ENCODE measurements around the gene ZC3H18. TPM values are rescaled to one million over a fixed set of nuclear protein-coding genes. Genes with fewer than 3 reads are reported as not detected.

Gene ZC3H18
- total RNA-seq, 1 experiment from 2014 or later: 61.8 TPM

- H3K36me3 Mint-ChIP-seq: peaks cover 38% of the 10 kb centered on the region
- peaks cover 14% of the 10 kb centered on the region for H3K4me1 Mint-ChIP-seq
- H3K4me3 Mint-ChIP-seq: no peak overlapping the region
- CTCF ChIA-PET: interaction anchor here (0.5 to 2.8 kb wide), 3 partner anchors 13 to 141 kb away, joined by 4 to 11 read pairs (median 5); no protein-coding TSS in a partner anchor
- H3K27ac Mint-ChIP-seq: no peak overlapping the region
- no peaks in the 10 kb centered on the region for H3K9me3 Mint-ChIP-seq
- POLR2A ChIA-PET: no interaction called here
- TF ChIP-seq SP1 (CRISPR knock-in tag; conservative IDR thresholded peaks at IDR 0.05) (no peak), FOXK1 (CRISPR knock-in tag; IDR thresholded peaks at IDR 0.05) (no peak), USF1 (CRISPR knock-in tag; IDR thresholded peaks at IDR 0.05) (no peak), TEAD1 (CRISPR knock-in tag; IDR thresholded peaks at IDR 0.05) (no peak), JAZF1 (CRISPR knock-in tag; IDR thresholded peaks at IDR 0.05) (no peak), AR (CRISPR knock-in tag; IDR thresholded peaks at IDR 0.05) (no peak), MAX (CRISPR knock-in tag; IDR thresholded peaks at IDR 0.05) (no peak), ZNF416 (CRISPR knock-in tag; IDR thresholded peaks at IDR 0.05) (no peak), ZNF281 (CRISPR knock-in tag; IDR thresholded peaks at IDR 0.05) (no peak), ZBTB43 (CRISPR knock-in tag; IDR thresholded peaks at IDR 0.05) (no peak), ZNF671 (CRISPR knock-in tag; IDR thresholded peaks at IDR 0.05) (no peak), ZNF232 (CRISPR knock-in tag; IDR thresholded peaks at IDR 0.05) (no peak), ZNF219 (CRISPR knock-in tag; IDR thresholded peaks at IDR 0.05; ENCODE audit: borderline replicate concordance) (no peak), FOXP1 (CRISPR knock-in tag; IDR thresholded peaks at IDR 0.05; ENCODE audit: borderline replicate concordance) (no peak), CTCF (IDR thresholded peaks at IDR 0.05) (no peak), IRF2 (CRISPR knock-in tag; IDR thresholded peaks at IDR 0.05; ENCODE audit: borderline replicate concordance, low read depth) (no peak), CBFB (CRISPR knock-in tag; IDR thresholded peaks at IDR 0.05; ENCODE audit: low read depth) (no peak)
- ATAC-seq: no peak
- H3K27me3 Mint-ChIP-seq (ENCODE audit: low read depth): no peaks in the 10 kb centered on the region
- DNase-seq (ENCODE audit: low spot score): no peak
Measured at GRCh38 chr16:88595921-88596320, 25.7 kb downstream of the ZC3H18 start.

- Mint-ChIP-seq H3K27ac (no peak overlapping the region), H3K4me1 (peaks cover 16% of the 10 kb centered on the region), H3K9me3 (no peaks in the 10 kb centered on the region), H3K36me3 (peaks cover 40% of the 10 kb centered on the region), H3K27me3 (ENCODE audit: low read depth) (no peaks in the 10 kb centered on the region), H3K4me3 (no peak overlapping the region)
- ChIA-PET CTCF (interaction anchor here (0.5 to 1.4 kb wide), 2 partner anchors 37 to 141 kb away, joined by 4 to 5 read pairs; no protein-coding TSS in a partner anchor), POLR2A (no interaction called here)
- DNase-seq (ENCODE audit: low spot score) (no peak), ATAC-seq (no peak)
- TF ChIP-seq NR2C2 (CRISPR knock-in tag; IDR thresholded peaks at IDR 0.05): no peak
- no peak for TF ChIP-seq SMAD3 (CRISPR knock-in tag; IDR thresholded peaks at IDR 0.05; ENCODE audit: borderline replicate concordance)
- TF ChIP-seq ETV6 (CRISPR knock-in tag; IDR thresholded peaks at IDR 0.05): no peak
- peak; percentile 72 for TF ChIP-seq GABPB1 (CRISPR knock-in tag; IDR thresholded peaks at IDR 0.05)
- TF ChIP-seq JAZF1 (CRISPR knock-in tag; IDR thresholded peaks at IDR 0.05): no peak
Measured at GRCh38 chr16:88596483-88596882, 26.3 kb downstream of the ZC3H18 start.

Data from WTC11 (cell line).